Measurements from ENCODE around the gene FOXO6.

- TF ChIP-seq MAX (IDR thresholded peaks at IDR 0.05; ENCODE audit: low read depth, low read length) (no peak), EED (IDR thresholded peaks at IDR 0.05; ENCODE audit: low read depth) (no peak), IRF3 (IDR thresholded peaks at IDR 0.05) (no peak), NRF1 (conservative IDR thresholded peaks at IDR 0.05; ENCODE audit: low read depth, low read length) (no peak), SRF (IDR thresholded peaks at IDR 0.05; ENCODE audit: low read depth in 2 of 2, low read length in 2 of 2) (no peak), YY1 (IDR thresholded peaks at IDR 0.05; ENCODE audit: low read depth, low read length) (no peak), EZH2 (IDR thresholded peaks at IDR 0.05; ENCODE audit: borderline replicate concordance, control insufficient read depth, low read depth, low read length) (no peak), CTCF (IDR thresholded peaks at IDR 0.05 in 2 of 3, conservative IDR thresholded peaks at IDR 0.05 in 1 of 3; ENCODE audit: control insufficient read depth in 2 of 3, extremely low read depth in 1 of 3, insufficient read depth in 1 of 3, low read depth in 3 of 3, low read length in 3 of 3) (no peak), POLR2A (IDR thresholded peaks at IDR 0.05; ENCODE audit: low read depth, low read length) (no peak), CREM (IDR thresholded peaks at IDR 0.05; ENCODE audit: low read depth) (no peak), CUX1 (IDR thresholded peaks at IDR 0.05; ENCODE audit: insufficient replicate concordance, low read depth, low read length) (no peak), TBL1XR1 (IDR thresholded peaks at IDR 0.05; ENCODE audit: low read depth, low read length) (no peak), CEBPB (IDR thresholded peaks at IDR 0.05; ENCODE audit: borderline replicate concordance in 1 of 2, low read depth in 2 of 2, low read length in 2 of 2) (no peak), MEF2A (IDR thresholded peaks at IDR 0.05; ENCODE audit: insufficient read depth, low read depth, low read length) (no peak)
Observed at GRCh38 chr1:41349361-41350054, 11.7 kb upstream of the FOXO6 start.
